ENCODE results near the gene GPR107. TPM values are rescaled to one million over a fixed set of nuclear protein-coding genes. Genes with fewer than 3 reads are reported as not detected.

The GPR107 gene
- total RNA-seq, 1 experiment from 2014 or later = 47.1 TPM

- TF ChIP-seq EZH2 (IDR thresholded peaks at IDR 0.05; ENCODE audit: borderline replicate concordance, low read depth, low read length, poor library complexity, severe bottlenecking) (no peak), CTCF (conservative IDR thresholded peaks at IDR 0.05; ENCODE audit: low read depth, low read length) (no peak)
- ChIA-PET POLR2A (ENCODE audit: low non-redundant PET) (no interaction called here), CTCF (interaction anchor here (0.5 to 0.6 kb wide), 2 partner anchors 10 to 30 kb away, joined by 5 to 9 read pairs; no protein-coding TSS in a partner anchor)
- intact Hi-C loops (cut with micrococcal nuclease; ENCODE audit: unreplicated experiment) = no loop called here
- DNase-seq (ENCODE audit: low spot score) = no peak
- Histone ChIP-seq H3K9me3 (ENCODE audit: low read depth, low read length, poor library complexity, severe bottlenecking) (no peaks in the 10 kb centered on the region), H3K27me3 (replicated peaks; ENCODE audit: insufficient read depth, low read depth, low read length, poor library complexity) (no peaks in the 10 kb centered on the region), H3K4me3 (ENCODE audit: low read depth, low read length, poor library complexity, severe bottlenecking) (no peak overlapping the region), H3K4me1 (ENCODE audit: insufficient read depth, low read length, poor library complexity, severe bottlenecking) (no peaks in the 10 kb centered on the region), H3K27ac (ENCODE audit: low read depth, low read length, poor library complexity, severe bottlenecking) (no peak overlapping the region), H3K36me3 (ENCODE audit: insufficient read depth, low read length, poor library complexity, severe bottlenecking) (no peaks in the 10 kb centered on the region)
- BruUV-seq (replicated peaks) = no TSS peak
Observed at GRCh38 chr9:130144703-130145102, 91.0 kb downstream of the GPR107 start.

- Histone ChIP-seq H3K9me3 (ENCODE audit: low read depth, low read length, poor library complexity, severe bottlenecking) (no peaks in the 10 kb centered on the region), H3K36me3 (ENCODE audit: insufficient read depth, low read length, poor library complexity, severe bottlenecking) (no peaks in the 10 kb centered on the region), H3K4me1 (ENCODE audit: insufficient read depth, low read length, poor library complexity, severe bottlenecking) (no peaks in the 10 kb centered on the region), H3K4me3 (ENCODE audit: low read depth, low read length, poor library complexity, severe bottlenecking) (no peak overlapping the region), H3K27ac (ENCODE audit: low read depth, low read length, poor library complexity, severe bottlenecking) (no peak overlapping the region), H3K27me3 (replicated peaks; ENCODE audit: insufficient read depth, low read depth, low read length, poor library complexity) (no peaks in the 10 kb centered on the region)
- no peak for TF ChIP-seq EZH2 (IDR thresholded peaks at IDR 0.05; ENCODE audit: borderline replicate concordance, low read depth, low read length, poor library complexity, severe bottlenecking)
- TF ChIP-seq CTCF (conservative IDR thresholded peaks at IDR 0.05; ENCODE audit: low read depth, low read length) = no peak
- DNase-seq (ENCODE audit: low spot score) = no peak
- ChIA-PET POLR2A (ENCODE audit: low non-redundant PET) (no interaction called here), CTCF (no interaction called here)
- intact Hi-C loops (cut with micrococcal nuclease; ENCODE audit: unreplicated experiment) = no loop called here
- no TSS peak for BruUV-seq (replicated peaks)
Observed at GRCh38 chr9:130145658-130146057, 92.0 kb downstream of the GPR107 start.

- no peaks in the 10 kb centered on the region for H3K4me1 ChIP-seq (ENCODE audit: insufficient read depth, low read length, poor library complexity, severe bottlenecking)
- TF ChIP-seq CTCF (conservative IDR thresholded peaks at IDR 0.05; ENCODE audit: low read depth, low read length) = no peak
- H3K9me3 ChIP-seq (ENCODE audit: low read depth, low read length, poor library complexity, severe bottlenecking) = no peaks in the 10 kb centered on the region
- intact Hi-C loops (cut with micrococcal nuclease; ENCODE audit: unreplicated experiment) = no loop called here
- no TSS peak for BruUV-seq (replicated peaks)
- H3K36me3 ChIP-seq (ENCODE audit: insufficient read depth, low read length, poor library complexity, severe bottlenecking) = no peaks in the 10 kb centered on the region
- ChIA-PET CTCF (no interaction called here), POLR2A (ENCODE audit: low non-redundant PET) (no interaction called here)
- no peak for DNase-seq (ENCODE audit: low spot score)
- no peak overlapping the region for H3K27ac ChIP-seq (ENCODE audit: low read depth, low read length, poor library complexity, severe bottlenecking)
- no peak overlapping the region for H3K4me3 ChIP-seq (ENCODE audit: low read depth, low read length, poor library complexity, severe bottlenecking)
- H3K27me3 ChIP-seq (replicated peaks; ENCODE audit: insufficient read depth, low read depth, low read length, poor library complexity) = no peaks in the 10 kb centered on the region
Observed at GRCh38 chr9:130147198-130147597, 93.5 kb downstream of the GPR107 start.
